MM.1S (cell line): ENCODE measurements around the gene TAOK1.

ENCODE experiments used
- CTCF ChIP-seq: fragments of 300-600 bp; sonication (generic); IDR thresholded peaks from 2 replicates; pipeline ENCODE4 v1.5.1; 2016; ENCODE audit warnings: antibody characterized with exemption, low read length, mixed read lengths
- EZH2 ChIP-seq: fragments of 300-600 bp; sonication (generic); optimal IDR thresholded peaks from 2 replicates; pipeline ENCODE3; 2017; ENCODE audit warnings: low read depth, mild to moderate bottlenecking, antibody characterized with exemption, low read length, mixed read lengths

- no peak for TF ChIP-seq EZH2
- no peak for TF ChIP-seq CTCF
Measured at GRCh38 chr17:29444589-29444988, 54.4 kb downstream of the TAOK1 start.
